ENCODE measurements around the gene UBASH3A. TPM values are rescaled to one million over a fixed set of nuclear protein-coding genes. Genes with fewer than 3 reads are reported as not detected.

The UBASH3A gene
- total RNA-seq, 6 experiments from 2014 or later, result 0.12 to 0.50 (median 0.15) TPM

DNA sequence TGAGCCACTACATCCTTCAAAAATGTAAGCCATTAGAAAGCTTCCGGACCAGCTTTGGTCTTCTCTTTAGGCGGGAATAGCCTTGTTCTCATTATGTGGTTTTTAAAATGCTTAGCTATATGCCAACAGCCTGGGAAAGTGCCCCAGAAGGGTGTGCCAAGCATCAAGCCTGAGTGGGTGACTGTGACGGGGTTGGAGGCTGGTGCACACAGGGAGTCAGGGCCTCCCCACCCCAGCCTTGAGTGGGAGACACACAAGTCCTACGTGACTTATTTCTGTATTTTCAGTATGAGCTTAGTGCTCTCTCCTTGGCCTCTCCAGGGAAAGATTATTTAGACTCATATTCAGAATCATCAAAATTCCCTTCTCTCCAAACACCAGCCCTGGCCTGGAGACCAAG lies 9.8 kb downstream of the UBASH3A start:
- Histone ChIP-seq H3K4me1 (no peaks in the 10 kb centered on the region), H3K4me3 (no peak overlapping the region), H3K27me3 (no peaks in the 10 kb centered on the region), H3K9me3 (no peaks in the 10 kb centered on the region), H3K27ac (no peak overlapping the region), H3K36me3 (no peaks in the 10 kb centered on the region)
- WGBS (ENCODE audit: insufficient coverage, low coverage, low lambda C conversion rate, missing lambda C conversion rate), result 76% methylated on average over 2 of the region's 4 CpGs
- TF ChIP-seq, protein P1, sequence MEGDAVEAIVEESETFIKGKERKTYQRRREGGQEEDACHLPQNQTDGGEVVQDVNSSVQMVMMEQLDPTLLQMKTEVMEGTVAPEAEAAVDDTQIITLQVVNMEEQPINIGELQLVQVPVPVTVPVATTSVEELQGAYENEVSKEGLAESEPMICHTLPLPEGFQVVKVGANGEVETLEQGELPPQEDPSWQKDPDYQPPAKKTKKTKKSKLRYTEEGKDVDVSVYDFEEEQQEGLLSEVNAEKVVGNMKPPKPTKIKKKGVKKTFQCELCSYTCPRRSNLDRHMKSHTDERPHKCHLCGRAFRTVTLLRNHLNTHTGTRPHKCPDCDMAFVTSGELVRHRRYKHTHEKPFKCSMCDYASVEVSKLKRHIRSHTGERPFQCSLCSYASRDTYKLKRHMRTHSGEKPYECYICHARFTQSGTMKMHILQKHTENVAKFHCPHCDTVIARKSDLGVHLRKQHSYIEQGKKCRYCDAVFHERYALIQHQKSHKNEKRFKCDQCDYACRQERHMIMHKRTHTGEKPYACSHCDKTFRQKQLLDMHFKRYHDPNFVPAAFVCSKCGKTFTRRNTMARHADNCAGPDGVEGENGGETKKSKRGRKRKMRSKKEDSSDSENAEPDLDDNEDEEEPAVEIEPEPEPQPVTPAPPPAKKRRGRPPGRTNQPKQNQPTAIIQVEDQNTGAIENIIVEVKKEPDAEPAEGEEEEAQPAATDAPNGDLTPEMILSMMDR (IDR thresholded peaks at IDR 0.05), result no peak
- TF ChIP-seq POLR2A (IDR thresholded peaks at IDR 0.05), result no peak
- intact Hi-C loops (cut with DNase I), result no loop called here
- ATAC-seq (no peak), DNase-seq (no peak)

- no peak overlapping the region for H3K27ac ChIP-seq
- no peaks in the 10 kb centered on the region for H3K4me1 ChIP-seq
- DNase-seq (no peak), ATAC-seq (no peak)
- no peak overlapping the region for H3K4me3 ChIP-seq
- intact Hi-C loops (cut with DNase I), result no loop called here
- no peaks in the 10 kb centered on the region for H3K9me3 ChIP-seq
- H3K27me3 ChIP-seq, result no peaks in the 10 kb centered on the region
- WGBS (ENCODE audit: insufficient coverage, low coverage, low lambda C conversion rate, missing lambda C conversion rate), result 72% methylated on average over 8 of the region's 8 CpGs
- no peak for TF ChIP-seq POLR2A (IDR thresholded peaks at IDR 0.05)
- TF ChIP-seq, protein P1 (IDR thresholded peaks at IDR 0.05), result no peak
- H3K36me3 ChIP-seq, result no peaks in the 10 kb centered on the region
Observed at GRCh38 chr21:42414066-42414465, 10.4 kb downstream of the UBASH3A start.

DNA sequence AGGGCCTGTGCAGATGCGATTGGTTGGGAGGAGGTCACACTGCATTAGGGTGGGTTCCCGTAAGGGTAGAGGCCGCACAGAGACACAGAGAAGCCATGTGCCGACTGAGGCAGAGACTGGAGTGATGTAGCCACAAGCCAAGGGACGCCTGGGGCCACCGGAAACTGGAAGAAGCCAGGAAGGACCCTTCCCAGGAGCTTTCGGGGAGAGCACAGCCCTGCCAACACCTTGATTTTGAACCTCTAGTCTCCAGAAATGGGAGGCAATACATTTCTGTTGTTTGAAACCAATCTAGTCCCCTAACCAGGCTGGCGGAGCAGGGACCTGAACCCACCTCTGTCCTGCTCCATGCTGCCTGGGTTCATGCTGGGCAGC lies 10.8 kb downstream of the UBASH3A start:
- H3K4me1 ChIP-seq, result no peaks in the 10 kb centered on the region
- no peaks in the 10 kb centered on the region for H3K9me3 ChIP-seq
- H3K27ac ChIP-seq, result no peak overlapping the region
- no peak for DNase-seq
- intact Hi-C loops (cut with DNase I), result no loop called here
- TF ChIP-seq, protein P1 (IDR thresholded peaks at IDR 0.05), result no peak
- TF ChIP-seq POLR2A (IDR thresholded peaks at IDR 0.05), result no peak
- 100% methylated on average over 1 of the region's 8 CpGs for WGBS (ENCODE audit: insufficient coverage, low coverage, low lambda C conversion rate, missing lambda C conversion rate)
- H3K4me3 ChIP-seq, result no peak overlapping the region
- H3K36me3 ChIP-seq, result no peaks in the 10 kb centered on the region
- no peaks in the 10 kb centered on the region for H3K27me3 ChIP-seq
- no peak for ATAC-seq

- no peaks in the 10 kb centered on the region for H3K9me3 ChIP-seq
- DNase-seq (no peak), ATAC-seq (peak in 3 of 4 donors; percentile 24 to 47 (median 30))
- no peaks in the 10 kb centered on the region for H3K27me3 ChIP-seq
- intact Hi-C loops (cut with DNase I), result no loop called here
- TF ChIP-seq POLR2A (IDR thresholded peaks at IDR 0.05), result no peak
- TF ChIP-seq, protein P1 (IDR thresholded peaks at IDR 0.05), result no peak
- no peaks in the 10 kb centered on the region for H3K36me3 ChIP-seq
- H3K4me3 ChIP-seq, result no peak overlapping the region
- H3K4me1 ChIP-seq, result no peaks in the 10 kb centered on the region
- H3K27ac ChIP-seq, result no peak overlapping the region
- WGBS (ENCODE audit: insufficient coverage, low coverage, low lambda C conversion rate, missing lambda C conversion rate), result 31% methylated on average over 3 of the region's 27 CpGs
Observed at GRCh38 chr21:42414928-42415769, 11.4 kb downstream of the UBASH3A start.
